ENCODE measurements around the gene ELL3. TPM values are rescaled to one million over a fixed set of nuclear protein-coding genes. Genes with fewer than 3 reads are reported as not detected.
A peak's percentile ranks its signal among the peaks of the same experiment; 100 is the strongest.

The ELL3 gene
- total and polyA plus RNA-seq, 10 of the 15 experiments (the other 5 are each of a cell fraction or from before 2014, with no cell fraction given): 12.9 to 30.3 (median 20.2) TPM

GRCh38 chr15:43791993-43792760, 15.4 kb upstream of the ELL3 start, which contains the start of gene SERF2 (continued):
- TF ChIP-seq, protein P1, sequence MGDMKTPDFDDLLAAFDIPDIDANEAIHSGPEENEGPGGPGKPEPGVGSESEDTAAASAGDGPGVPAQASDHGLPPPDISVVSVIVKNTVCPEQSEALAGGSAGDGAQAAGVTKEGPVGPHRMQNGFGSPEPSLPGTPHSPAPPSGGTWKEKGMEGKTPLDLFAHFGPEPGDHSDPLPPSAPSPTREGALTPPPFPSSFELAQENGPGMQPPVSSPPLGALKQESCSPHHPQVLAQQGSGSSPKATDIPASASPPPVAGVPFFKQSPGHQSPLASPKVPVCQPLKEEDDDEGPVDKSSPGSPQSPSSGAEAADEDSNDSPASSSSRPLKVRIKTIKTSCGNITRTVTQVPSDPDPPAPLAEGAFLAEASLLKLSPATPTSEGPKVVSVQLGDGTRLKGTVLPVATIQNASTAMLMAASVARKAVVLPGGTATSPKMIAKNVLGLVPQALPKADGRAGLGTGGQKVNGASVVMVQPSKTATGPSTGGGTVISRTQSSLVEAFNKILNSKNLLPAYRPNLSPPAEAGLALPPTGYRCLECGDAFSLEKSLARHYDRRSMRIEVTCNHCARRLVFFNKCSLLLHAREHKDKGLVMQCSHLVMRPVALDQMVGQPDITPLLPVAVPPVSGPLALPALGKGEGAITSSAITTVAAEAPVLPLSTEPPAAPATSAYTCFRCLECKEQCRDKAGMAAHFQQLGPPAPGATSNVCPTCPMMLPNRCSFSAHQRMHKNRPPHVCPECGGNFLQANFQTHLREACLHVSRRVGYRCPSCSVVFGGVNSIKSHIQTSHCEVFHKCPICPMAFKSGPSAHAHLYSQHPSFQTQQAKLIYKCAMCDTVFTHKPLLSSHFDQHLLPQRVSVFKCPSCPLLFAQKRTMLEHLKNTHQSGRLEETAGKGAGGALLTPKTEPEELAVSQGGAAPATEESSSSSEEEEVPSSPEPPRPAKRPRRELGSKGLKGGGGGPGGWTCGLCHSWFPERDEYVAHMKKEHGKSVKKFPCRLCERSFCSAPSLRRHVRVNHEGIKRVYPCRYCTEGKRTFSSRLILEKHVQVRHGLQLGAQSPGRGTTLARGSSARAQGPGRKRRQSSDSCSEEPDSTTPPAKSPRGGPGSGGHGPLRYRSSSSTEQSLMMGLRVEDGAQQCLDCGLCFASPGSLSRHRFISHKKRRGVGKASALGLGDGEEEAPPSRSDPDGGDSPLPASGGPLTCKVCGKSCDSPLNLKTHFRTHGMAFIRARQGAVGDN (IDR thresholded peaks at IDR 0.05): peak; percentile 57
- TF ChIP-seq NKRF (conservative IDR thresholded peaks at IDR 0.05) (peak; percentile 93), NRF1 (conservative IDR thresholded peaks at IDR 0.05; ENCODE audit: low read depth, low read length) (no peak), SREBF1 (IDR thresholded peaks at IDR 0.05; ENCODE audit: low read length) (no peak), RFX5 (IDR thresholded peaks at IDR 0.05; ENCODE audit: low read depth, low read length) (no peak), FOS (IDR thresholded peaks at IDR 0.05; ENCODE audit: borderline replicate concordance, extremely low read depth, insufficient read length) (peak; percentile 40), STAT1 (conservative IDR thresholded peaks at IDR 0.05) (no peak), TBL1XR1 (IDR thresholded peaks at IDR 0.05; ENCODE audit: low read depth, low read length) (no peak), CHD1 (IDR thresholded peaks at IDR 0.05; ENCODE audit: low read depth, low read length) (peak; percentile 82), YY1 (IDR thresholded peaks at IDR 0.05; ENCODE audit: low read depth, low read length) (peak; percentile 89), CBX3 (IDR thresholded peaks at IDR 0.05; ENCODE audit: borderline replicate concordance, low read depth) (no peak), NR2C2 (IDR thresholded peaks at IDR 0.05; ENCODE audit: borderline replicate concordance, control insufficient read depth, insufficient read length, low read depth) (no peak), PAX8 (IDR thresholded peaks at IDR 0.05) (no peak), CUX1 (IDR thresholded peaks at IDR 0.05; ENCODE audit: insufficient replicate concordance, low read depth, low read length) (no peak), TCF12 (IDR thresholded peaks at IDR 0.05; ENCODE audit: low read depth, low read length) (peak; percentile 78; the same call in 1 of the 2 replicates), RUNX3 (IDR thresholded peaks at IDR 0.05; ENCODE audit: low read length) (peak; percentile 57), CHD2 (IDR thresholded peaks at IDR 0.05; ENCODE audit: borderline replicate concordance, low read depth, low read length) (peak; percentile 61; the same call in 1 of the 2 replicates)

All from GM12878 (cell line).